CD4-positive, alpha-beta T cell treated with Interleukin-1 beta for 1 hour (primary cell): ENCODE data around the gene COL27A1.

ENCODE experiments used
- DNase-seq, 2 donors: peaks; one replicate each; pipeline ENCODE4 v3.0.0-alpha.2; 2020 to 2022

COL27A1 gene

GRCh38 chr9:114229295-114229694 is 74.0 kb downstream of the COL27A1 start:
- no peak for DNase-seq

- no peak for DNase-seq
These were observed 74.7 kb downstream of the COL27A1 start for GRCh38 chr9:114230068-114230467.

DNA sequence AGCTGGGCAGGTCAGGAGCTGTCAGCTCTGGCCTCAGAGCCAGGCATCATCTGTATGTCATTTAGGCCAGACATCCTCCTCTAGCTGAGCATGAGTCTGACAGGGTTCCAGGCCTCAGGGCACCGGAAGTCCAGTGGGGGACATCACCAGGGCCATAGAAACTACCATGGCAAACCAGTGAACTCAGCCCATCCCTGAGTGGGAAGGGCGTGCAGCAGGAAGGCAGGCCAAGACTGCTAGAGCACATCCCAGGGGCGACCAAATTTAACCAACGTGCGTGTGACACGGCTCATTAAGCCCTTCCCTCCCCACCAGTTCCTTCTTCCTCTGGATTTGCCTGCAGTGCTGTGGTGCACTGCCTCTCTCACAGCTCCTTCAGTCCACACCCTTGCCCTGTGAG is 75.9 kb downstream of the COL27A1 start:
- no peak for DNase-seq

GRCh38 chr9:114231719-114232449 is 76.5 kb downstream of the COL27A1 start:
- DNase-seq = no peak

GRCh38 chr9:114233491-114234185 is 78.3 kb downstream of the COL27A1 start:
- no peak for DNase-seq

GRCh38 chr9:114235033-114235661 is 79.8 kb downstream of the COL27A1 start:
- no peak for DNase-seq

GRCh38 chr9:114236391-114237138 is 81.2 kb downstream of the COL27A1 start:
- no peak for DNase-seq

DNA sequence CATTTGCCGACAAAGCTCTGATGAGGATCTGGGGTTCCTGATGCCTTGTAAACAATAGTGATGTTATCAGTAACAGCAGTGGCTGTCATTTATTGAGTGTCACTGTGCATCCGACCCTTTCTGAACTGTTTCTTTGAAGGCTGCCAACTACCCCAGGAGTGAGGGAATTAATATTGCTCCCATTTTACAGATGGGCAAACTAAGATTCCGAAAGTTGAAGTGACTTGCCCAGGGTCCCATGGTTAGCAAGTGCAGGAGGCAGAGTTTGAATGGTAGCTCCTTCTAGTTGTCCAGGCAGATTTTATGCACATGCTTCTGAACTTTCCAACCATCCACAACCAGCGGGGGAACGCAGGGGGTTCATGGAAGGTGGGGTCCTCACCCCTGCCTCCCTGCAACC is 81.9 kb downstream of the COL27A1 start:
- DNase-seq = no peak

GRCh38 chr9:114237781-114238180 is 82.4 kb downstream of the COL27A1 start:
- DNase-seq = no peak

DNA sequence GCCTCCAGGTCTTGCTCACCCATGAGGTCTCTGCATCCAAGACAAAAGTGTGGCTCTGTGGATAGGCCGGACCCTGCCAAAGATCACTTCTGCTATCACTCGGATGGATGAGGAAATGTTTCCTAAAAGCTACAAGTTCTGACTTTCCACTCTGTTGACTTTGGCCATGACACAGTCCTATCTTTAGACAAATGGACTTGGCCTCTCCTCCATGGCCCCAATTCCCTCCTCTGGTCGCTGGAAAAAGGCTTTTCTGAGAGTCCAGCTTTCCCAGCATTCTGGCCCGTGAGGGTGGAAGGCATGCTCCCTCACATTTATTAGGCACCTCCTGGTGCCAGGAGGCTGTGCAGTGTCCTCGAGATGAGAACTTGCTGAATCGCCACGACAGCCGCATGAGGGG is 83.1 kb downstream of the COL27A1 start:
- no peak for DNase-seq

DNA sequence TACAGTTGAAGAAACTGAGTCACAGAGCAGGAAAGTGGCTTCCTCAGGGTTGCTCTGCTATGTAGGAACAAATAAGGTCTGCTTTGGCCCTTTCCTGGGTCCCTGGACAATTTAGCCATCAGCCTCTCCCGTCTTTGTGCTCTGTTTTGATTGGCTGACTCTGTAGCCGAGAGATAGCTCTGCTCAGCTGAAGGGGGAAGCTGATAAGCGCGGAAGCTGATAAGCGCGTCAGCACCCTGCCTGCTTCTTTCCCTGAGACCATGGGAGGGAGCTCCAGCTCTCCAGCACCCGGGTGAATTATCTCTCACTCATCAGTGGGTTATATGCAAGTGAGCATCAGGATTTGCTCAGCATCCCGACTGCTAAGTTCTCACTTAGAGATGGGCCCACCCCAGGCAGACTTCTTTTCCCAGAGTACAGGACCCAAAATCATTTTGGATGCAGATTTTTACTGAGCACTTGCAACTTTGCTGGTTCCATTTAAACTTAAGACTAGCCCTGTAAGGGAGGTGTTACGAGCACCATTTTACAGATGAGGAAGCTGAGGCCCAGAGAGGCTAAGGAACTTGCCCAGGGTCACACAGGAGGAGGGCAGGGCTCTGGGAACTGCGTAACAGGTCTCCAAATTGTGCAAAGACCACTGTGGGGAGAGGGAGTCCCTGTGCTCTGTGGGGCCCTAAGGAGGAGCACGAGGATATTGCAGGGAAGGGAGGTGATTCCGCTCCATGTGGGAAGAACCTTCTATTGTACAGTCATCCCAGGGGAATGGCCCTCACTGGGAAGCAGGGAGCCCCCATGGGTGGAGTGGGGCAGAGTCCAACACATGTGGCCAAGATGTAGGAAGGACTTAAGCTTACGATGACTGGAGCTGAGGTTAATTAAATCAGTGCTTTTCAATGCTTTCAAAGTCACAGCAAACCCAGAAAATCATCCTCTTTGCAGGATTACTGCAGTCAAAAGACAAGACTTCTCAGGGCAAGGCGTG is 83.8 kb downstream of the COL27A1 start:
- no peak for DNase-seq

DNA sequence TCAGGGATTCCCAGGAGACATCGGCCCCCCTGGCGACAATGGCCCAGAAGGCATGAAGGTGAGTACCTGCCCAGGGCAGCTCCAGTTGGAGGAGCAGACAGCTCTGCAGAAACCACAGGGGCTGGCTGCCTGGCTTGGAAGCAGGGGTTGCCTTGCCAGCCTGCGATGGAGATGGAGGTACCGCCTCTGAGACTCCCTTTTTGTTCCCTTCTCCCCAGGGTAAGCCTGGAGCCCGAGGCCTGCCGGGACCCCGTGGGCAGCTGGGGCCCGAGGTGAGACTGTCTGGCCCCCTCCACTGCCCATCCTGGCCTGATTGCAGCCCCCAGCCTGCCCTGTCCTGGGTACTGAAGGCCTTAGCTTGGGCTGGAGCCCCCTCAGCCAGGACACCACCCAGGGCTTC is 84.9 kb downstream of the COL27A1 start:
- DNase-seq = no peak

GRCh38 chr9:114240647-114241558 is 85.6 kb downstream of the COL27A1 start:
- DNase-seq = no peak

DNA sequence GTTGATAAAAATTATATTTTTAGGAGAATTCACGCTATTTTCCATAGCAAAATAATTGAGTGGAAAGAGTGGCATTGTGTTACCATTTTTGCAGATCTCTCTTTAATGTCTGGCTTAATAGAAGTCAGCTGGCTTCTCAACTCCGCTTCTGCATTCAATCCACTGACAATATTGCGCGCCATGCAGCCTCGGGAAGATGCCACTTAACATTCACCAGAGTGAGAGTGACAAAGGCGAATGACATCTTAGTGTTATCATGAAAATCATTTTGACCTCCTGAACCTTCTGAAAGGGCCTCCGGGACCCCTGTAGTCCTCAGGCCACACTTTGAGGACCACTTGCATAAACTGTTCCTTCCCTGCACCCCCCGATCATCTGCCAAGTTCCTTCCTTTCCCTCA is 87.5 kb downstream of the COL27A1 start:
- DNase-seq = no peak

- no peak for DNase-seq
These were observed 87.9 kb downstream of the COL27A1 start for GRCh38 chr9:114243240-114243639.

GRCh38 chr9:114244570-114244969 is 89.2 kb downstream of the COL27A1 start:
- no peak for DNase-seq

DNA sequence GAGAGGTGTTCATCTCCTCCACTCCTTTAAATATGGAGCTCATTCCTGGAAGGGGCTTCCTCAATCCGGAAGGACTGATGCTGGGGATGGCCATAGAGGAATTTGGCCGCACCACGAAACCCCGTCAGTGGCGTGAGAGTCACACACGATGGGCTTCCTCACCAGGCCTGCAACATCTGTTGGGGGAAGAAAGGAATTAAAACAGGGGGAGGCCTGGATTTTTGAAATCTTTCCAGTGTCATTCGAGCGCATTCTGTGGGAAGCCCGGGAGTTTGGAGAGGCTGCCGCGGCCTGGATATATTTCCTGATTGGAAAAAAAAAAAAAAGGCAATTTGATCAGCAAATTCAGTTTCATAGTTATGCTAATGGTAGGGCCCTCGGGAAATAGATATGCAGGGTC is 91.2 kb downstream of the COL27A1 start:
- no peak for DNase-seq

- DNase-seq = no peak
These were observed 91.7 kb downstream of the COL27A1 start for GRCh38 chr9:114247077-114247476.

DNA sequence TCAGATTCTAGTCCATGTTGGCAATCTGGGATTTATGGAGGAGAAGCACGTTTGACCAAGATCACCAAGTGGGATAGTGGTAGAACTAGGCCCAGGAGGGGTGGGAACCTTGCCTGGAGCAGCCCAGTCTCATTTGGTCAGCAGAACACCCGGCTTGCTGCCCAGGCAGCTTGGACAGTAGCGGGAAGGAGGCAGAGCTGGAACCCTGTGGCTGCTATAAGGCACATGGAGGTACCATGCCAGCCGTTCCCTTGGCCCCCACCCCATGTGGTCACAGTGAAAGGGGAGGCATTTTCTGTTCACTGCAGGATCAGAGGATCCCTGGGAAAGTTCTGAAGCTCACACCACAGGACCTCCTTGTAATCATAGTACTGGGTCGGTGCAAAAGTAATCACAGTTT is 92.2 kb downstream of the COL27A1 start:
- no peak for DNase-seq

GRCh38 chr9:114248299-114248707 is 93.0 kb downstream of the COL27A1 start:
- DNase-seq = no peak
